GM06990 (cell line): ENCODE data around the gene C12orf50.
A peak's percentile ranks its signal among the peaks of the same experiment; 100 is the strongest.

Experiments used
- DNase-seq: peaks from one replicate; pipeline ENCODE4 v3.0.0-alpha.2; 2011; ENCODE audit not compliant: insufficient read length; ENCODE audit errors: extremely low read depth
- H3K27me3 ChIP-seq: replicated peaks from 2 replicates; pipeline ENCODE4 v1.6.0; 2011; ENCODE audit warnings: low read length; ENCODE audit not compliant: control insufficient read depth, insufficient read depth
- H3K36me3 ChIP-seq: 2 replicates; pipeline ENCODE4 v1.5.1; 2011; ENCODE audit warnings: low read length; ENCODE audit not compliant: control insufficient read depth, insufficient read depth
- H3K4me3 ChIP-seq: replicated peaks from 2 replicates; pipeline ENCODE4 v1.5.1; 2011; ENCODE audit warnings: low read depth, mild to moderate bottlenecking, control low read depth, low read length
- CTCF ChIP-seq: IDR thresholded peaks from 2 replicates; pipeline ENCODE4 v1.5.1; 2011; ENCODE audit warnings: low read length, control low read depth, mild to moderate bottlenecking, inconsistent platforms; ENCODE audit not compliant: insufficient read depth, poor library complexity, severe bottlenecking

Gene C12orf50

GRCh38 chr12:88029093-88029665, at the start of gene C12orf50:
Gene C12orf50, minus strand, starts transcription at chr12:88029401. Its CDS starts 2,439 bp downstream, at chr12:88026962.
- H3K4me3 ChIP-seq: no peak within 1 kb of the TSS
- H3K27me3 ChIP-seq: no peaks in the 10 kb centered on the region
- DNase-seq: no peak
- no peak for TF ChIP-seq CTCF
- no peaks in the 10 kb centered on the region for H3K36me3 ChIP-seq

- H3K36me3 ChIP-seq: no peaks in the 10 kb centered on the region
Observed at GRCh38 chr12:88067301-88067700, 38.1 kb upstream of the C12orf50 start.

GRCh38 chr12:88063375-88063774, 34.2 kb upstream of the C12orf50 start:
- Histone ChIP-seq H3K27me3 (no peaks in the 10 kb centered on the region), H3K36me3 (no peaks in the 10 kb centered on the region; the same call in 1 of the 2 replicates), H3K4me3 (no peak overlapping the region)
- no peak for TF ChIP-seq CTCF
- DNase-seq: peak; percentile 24

More at GRCh38 chr12:88067301-88067700, 38.1 kb upstream of the C12orf50 start:
- Histone ChIP-seq H3K27me3 (no peaks in the 10 kb centered on the region), H3K4me3 (no peak overlapping the region)
- no peak for DNase-seq
- TF ChIP-seq CTCF: no peak

- no peak overlapping the region for H3K4me3 ChIP-seq
- peak; percentile 16 for DNase-seq
- no peaks in the 10 kb centered on the region for H3K27me3 ChIP-seq
- peaks cover 2% of the 10 kb centered on the region for H3K36me3 ChIP-seq
- no peak for TF ChIP-seq CTCF
Observed at GRCh38 chr12:88062474-88062873, 33.3 kb upstream of the C12orf50 start.

- H3K36me3 ChIP-seq: peaks cover 2% of the 10 kb centered on the region
- TF ChIP-seq CTCF: no peak
Observed at GRCh38 chr12:88058719-88059077, 29.5 kb upstream of the C12orf50 start.

More at GRCh38 chr12:88058719-88059077, 29.5 kb upstream of the C12orf50 start:
- Histone ChIP-seq H3K4me3 (no peak overlapping the region), H3K27me3 (no peaks in the 10 kb centered on the region)
- DNase-seq: no peak
